ENCODE results near the gene CCNB1.
"Not testable (repeated sequence)": the region's sequence is repeated elsewhere in the genome, so short reads cannot be mapped to it uniquely, and the experiment has no call there.

The CCNB1 gene

GRCh38 chr5:69181659-69182293 is 14.8 kb downstream of the CCNB1 start:
- in situ Hi-C loops (cut with MboI; ENCODE audit: low sequenced_read_pairs) = not testable (repeated sequence)

DNA sequence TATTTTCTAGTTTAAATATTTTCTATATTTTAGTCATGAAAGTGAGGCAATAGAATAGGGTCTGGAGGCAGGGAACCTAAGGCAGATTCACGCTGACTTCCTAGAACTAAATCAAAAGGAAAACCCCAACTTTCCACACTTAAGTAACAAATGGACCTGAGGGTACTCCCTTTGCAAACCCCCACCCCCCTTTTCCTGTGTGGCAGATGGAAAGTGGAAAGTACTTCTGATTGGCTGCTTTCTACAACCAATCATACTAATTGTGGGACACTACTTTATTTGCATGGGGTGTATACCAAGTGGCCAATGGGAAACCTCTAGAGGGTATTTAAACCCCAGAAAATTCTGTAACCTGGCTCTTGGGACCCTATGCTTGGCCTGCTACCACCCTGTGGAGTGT is 17.7 kb downstream of the CCNB1 start:
- in situ Hi-C loops (cut with MboI; ENCODE audit: low sequenced_read_pairs) = no loop called here

DNA sequence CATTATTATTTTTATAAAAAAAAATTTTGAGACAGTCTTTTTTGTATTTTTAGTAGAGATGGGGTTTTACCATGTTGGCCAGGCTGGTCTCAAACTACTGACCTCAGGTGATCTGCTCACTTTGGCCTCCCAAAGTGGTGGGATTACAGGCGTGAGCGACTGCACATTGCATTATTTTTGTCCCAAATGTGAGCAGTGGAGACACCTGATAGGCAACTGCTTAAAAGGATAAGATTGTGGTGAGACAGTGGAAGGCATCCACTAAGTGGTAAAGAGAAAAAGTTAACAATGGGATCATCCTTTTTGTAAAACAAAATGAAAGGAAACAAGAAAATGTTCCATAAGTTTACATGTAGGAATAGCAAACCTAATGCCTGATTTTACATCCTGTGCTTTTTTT is 20.4 kb downstream of the CCNB1 start:
- in situ Hi-C loops (cut with MboI; ENCODE audit: low sequenced_read_pairs) = no loop called here

DNA sequence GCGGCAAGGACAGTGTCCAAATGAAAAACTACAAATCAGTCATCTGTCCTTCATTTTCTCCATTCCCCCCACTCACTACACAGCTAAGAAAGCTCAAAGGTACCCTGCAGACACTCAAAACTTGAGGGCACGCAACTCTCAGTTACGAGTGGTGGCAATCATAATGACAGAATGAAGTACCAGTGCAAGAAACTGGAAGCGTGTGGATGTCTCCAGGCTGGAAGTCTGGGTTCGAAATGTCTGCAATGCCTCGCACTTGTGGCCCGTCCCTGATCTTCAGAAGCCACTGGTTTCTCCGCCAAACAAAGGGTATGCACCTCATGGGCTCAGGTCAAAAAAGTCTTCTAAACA is 21.8 kb downstream of the CCNB1 start:
- in situ Hi-C loops (cut with MboI; ENCODE audit: low sequenced_read_pairs) = no loop called here

GRCh38 chr5:69189162-69190086 is 22.5 kb downstream of the CCNB1 start, which contains the start of gene CENPH:
CENPH (plus strand) TSS chr5:69189583; CDS start chr5:69189635, 52 bp downstream.
- in situ Hi-C loops (cut with MboI; ENCODE audit: low sequenced_read_pairs) = no loop called here

- in situ Hi-C loops (cut with MboI; ENCODE audit: low sequenced_read_pairs) = no loop called here
Measured at GRCh38 chr5:69202497-69202896, 35.5 kb downstream of the CCNB1 start.

- in situ Hi-C loops (cut with MboI; ENCODE audit: low sequenced_read_pairs) = no loop called here
Measured at GRCh38 chr5:69206528-69207190, 39.7 kb downstream of the CCNB1 start.

DNA sequence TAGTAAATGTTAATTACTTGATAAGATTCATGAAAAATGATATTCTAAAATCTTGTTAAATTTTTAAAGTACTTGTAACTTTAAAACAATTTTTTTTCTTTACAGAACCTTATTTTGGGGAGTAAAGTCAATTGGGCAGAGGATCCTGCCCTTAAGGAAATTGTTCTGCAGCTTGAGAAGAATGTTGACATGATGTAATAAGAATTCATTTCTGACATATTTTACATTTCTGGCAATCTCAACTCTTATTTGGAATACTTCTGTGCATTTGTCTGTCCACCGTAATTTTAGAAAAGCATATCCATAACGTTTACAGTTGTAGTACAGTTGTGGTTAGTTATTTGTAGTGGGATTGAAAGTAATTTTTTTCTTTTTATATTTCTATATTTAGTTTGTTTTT is 42.7 kb downstream of the CCNB1 start:
- in situ Hi-C loops (cut with MboI; ENCODE audit: low sequenced_read_pairs) = no loop called here

GRCh38 chr5:69211200-69211599 is 44.2 kb downstream of the CCNB1 start:
- in situ Hi-C loops (cut with MboI; ENCODE audit: low sequenced_read_pairs) = no loop called here

- in situ Hi-C loops (cut with MboI; ENCODE audit: low sequenced_read_pairs) = no loop called here
Measured at GRCh38 chr5:69212022-69212421, 45.1 kb downstream of the CCNB1 start.

DNA sequence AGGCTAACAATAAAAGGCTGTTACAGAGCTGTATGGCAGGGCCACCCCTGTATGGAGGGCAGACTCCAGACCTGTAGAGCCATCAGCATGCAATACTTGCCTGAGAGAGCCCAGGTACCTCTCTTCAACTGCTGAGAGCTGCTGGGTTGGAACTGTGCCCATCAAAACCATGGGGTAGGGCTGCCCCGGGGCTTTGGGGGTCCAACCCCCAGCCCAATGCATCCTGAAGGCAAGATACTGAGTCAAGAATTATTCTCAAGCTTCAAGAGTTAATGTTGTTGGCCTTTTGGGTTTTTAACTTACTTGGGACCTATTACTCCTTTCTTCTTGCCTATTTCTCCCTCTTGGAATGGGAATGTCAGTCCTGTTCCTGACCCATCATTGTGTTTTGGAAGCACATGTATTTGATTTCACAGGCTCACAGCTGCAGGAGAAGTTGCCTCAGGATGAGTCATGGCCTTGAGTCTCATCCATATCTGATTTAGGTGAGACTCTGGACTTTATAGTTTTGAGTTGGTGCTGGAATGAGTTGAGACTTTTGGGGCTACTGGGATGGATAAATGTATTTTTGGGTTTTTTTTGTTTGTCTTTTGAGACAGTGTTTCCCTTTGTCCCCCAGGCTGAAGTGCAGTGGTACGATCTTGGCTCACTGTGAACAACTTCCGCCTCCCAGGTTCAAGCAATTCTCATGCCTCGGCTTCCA is 46.7 kb downstream of the CCNB1 start:
- in situ Hi-C loops (cut with MboI; ENCODE audit: low sequenced_read_pairs) = no loop called here

GRCh38 chr5:69217151-69217511 is 50.2 kb downstream of the CCNB1 start:
- in situ Hi-C loops (cut with MboI; ENCODE audit: low sequenced_read_pairs) = no loop called here

DNA sequence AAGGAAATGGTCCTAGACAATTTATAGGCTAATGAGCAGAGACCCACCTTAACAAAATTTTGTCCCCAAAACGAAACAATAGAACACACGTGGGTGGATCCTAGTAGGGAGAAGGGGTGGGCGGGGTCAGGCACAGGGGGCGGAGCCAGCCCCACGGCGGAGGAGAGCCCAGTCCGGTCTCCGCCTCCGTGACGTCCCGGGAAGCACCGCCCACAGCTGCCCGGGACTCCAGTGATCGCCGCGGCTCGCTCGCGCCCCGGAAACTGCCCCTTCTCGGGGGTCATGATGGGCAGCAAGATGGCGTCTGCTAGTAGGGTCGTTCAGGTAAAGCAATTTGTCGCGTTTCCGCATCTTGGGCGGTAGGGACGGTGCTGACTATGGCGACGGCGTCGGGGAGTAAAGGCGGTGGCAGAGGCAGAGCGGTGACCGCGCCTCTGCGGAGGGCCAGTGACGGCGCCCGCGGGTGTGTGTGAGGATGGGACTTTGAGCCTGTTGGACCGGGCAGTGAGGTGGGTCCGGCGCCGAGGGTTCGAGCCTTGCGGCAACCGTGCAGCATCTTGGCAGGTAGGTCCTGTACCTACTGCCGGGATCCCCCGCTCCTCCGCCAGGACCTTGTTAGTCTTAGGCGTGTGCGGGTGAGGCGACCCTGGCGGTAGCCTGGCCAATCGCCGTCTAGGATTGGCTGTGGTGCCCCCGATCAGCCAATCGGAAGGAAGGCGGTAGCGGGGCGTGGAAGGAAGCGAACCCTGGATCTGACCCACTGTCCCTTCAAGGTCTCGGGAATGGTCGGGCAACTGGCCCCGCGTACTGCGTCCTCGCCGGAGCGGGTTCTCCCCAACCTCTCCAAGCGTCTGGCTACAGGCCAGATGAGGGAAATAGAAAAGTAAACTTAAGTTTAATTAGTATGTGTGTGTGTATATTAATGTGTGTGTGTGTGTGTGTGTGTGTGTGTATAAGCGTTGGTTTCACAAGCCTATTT is 50.9 kb downstream of the CCNB1 start:
- in situ Hi-C loops (cut with MboI; ENCODE audit: low sequenced_read_pairs) = no loop called here

DNA sequence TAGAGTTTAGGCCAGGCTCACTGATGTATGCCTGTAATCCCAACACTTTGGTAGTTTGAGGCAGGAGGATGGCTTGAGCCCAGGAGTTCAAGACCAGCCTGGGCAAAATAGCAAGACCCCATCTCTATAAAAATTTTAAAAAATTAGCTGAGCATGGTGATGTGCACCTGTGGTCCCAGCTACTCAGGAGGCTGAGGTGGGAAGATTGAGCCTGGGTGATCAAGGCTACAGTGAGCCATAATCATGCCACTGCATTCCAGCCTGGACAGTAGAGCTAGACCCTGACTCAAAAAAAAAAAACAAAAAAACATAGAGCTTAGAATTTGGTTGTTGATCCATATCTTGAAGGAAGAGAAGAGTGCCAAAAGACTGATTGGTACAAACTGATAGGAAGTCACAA is 53.0 kb downstream of the CCNB1 start:
- in situ Hi-C loops (cut with MboI; ENCODE audit: low sequenced_read_pairs) = no loop called here

DNA sequence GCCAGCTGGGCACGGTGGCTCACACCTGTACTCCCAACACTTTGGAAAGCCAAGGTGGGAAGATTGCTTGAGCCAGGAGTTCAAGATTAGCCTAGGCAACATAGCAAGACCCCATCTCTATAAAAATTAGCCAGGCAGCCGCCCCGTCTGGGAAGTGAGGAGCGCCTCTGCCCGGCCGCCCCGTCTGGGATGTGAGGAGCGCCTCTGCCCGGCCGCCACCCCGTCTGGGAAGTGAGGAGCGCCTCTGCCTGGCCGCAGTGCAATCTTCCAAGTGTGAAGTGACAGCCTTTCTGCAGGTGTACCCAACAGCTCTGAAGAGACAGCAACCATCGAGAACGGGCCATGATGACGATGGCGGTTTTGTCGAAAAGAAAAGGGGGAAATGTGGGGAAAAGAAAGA is 53.4 kb downstream of the CCNB1 start:
- in situ Hi-C loops (cut with MboI; ENCODE audit: low sequenced_read_pairs) = not testable (repeated sequence)

DNA sequence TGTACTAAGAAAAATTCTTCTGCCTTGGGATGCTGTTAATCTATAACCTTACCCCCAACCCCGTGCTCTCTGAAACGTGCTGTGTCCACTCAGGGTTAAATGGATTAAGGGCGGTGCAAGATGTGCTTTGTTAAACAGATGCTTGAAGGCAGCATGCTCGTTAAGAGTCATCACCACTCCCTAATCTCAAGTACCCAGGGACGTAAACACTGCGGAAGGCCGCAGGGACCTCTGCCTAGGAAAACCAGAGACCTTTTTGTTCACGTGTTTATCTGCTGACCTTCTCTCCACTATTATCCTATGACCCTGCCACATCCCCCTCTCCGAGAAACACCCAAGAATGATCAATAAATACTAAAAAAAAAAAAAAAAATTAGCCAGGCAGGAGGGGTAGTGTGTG is 53.9 kb downstream of the CCNB1 start:
- in situ Hi-C loops (cut with MboI; ENCODE audit: low sequenced_read_pairs) = not testable (repeated sequence)

DNA sequence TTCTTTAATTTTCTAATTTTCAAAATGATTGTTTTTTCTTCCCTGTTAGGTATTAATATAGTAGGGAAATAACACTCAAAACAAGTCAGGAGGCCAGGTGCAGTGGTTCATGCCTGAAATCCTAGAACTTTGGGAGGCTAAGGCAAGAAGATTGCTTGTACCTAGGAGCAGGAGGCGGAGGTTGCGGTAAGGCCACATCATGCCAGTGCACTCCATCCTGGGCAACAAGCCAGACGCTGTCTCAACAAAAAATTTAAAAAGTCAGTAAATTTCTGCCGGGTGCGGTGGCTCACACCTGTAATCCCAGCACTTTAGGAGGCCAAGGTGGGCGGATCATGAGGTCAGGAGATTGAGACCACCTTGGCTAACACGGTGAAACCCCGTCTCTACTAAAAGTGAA is 57.6 kb downstream of the CCNB1 start:
- in situ Hi-C loops (cut with MboI; ENCODE audit: low sequenced_read_pairs) = no loop called here

DNA sequence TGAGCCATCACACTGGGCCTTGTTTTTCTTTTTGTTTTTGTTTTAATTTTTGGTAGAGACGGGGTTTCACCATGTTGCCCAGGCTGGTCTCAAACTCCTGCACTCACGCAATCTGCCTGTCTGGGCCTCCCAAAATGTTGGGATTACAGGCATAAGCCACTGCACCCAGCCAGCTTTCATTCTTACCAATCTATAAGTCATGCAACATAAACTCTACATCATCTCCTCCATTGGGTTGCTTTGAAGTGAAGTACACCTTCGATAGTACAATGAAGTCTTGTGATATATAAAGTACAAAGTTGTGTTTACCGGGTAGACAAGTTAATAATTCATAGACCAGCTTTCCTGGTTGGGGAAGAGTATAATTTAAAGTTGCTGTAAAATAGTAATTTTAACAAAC is 58.9 kb downstream of the CCNB1 start:
- in situ Hi-C loops (cut with MboI; ENCODE audit: low sequenced_read_pairs) = no loop called here
